Measurements from ENCODE around the gene RPP40. TPM values are rescaled to one million over a fixed set of nuclear protein-coding genes. Genes with fewer than 3 reads are reported as not detected.

Gene RPP40
- total RNA-seq, 2 donors from 2014 or later: 4.1 to 5.5 TPM

GRCh38 chr6:4969609-4970285 lies 34.1 kb downstream of the RPP40 start:
- H3K4me1 ChIP-seq (replicated peaks): no peaks in the 10 kb centered on the region
- DNase-seq (ENCODE audit: low spot score): no peak
- no peaks in the 10 kb centered on the region for H3K27me3 ChIP-seq (replicated peaks; ENCODE audit: insufficient read depth)
- no peaks in the 10 kb centered on the region for H3K9me3 ChIP-seq
- H3K36me3 ChIP-seq: no peaks in the 10 kb centered on the region
- TF ChIP-seq POLR2AphosphoS5 (IDR thresholded peaks at IDR 0.05) (no peak), POLR2A (IDR thresholded peaks at IDR 0.05) (no peak), CTCF (IDR thresholded peaks at IDR 0.05) (no peak)
- WGBS: 94% methylated on average over 8 of the region's 8 CpGs
- H3K27ac ChIP-seq: no peak overlapping the region
- intact Hi-C loops (cut with DNase I): no loop called here
- no peak overlapping the region for H3K4me3 ChIP-seq

GRCh38 chr6:4967301-4968030 lies 36.4 kb downstream of the RPP40 start:
- WGBS: 89% methylated on average over 5 of the region's 5 CpGs
- intact Hi-C loops (cut with DNase I): no loop called here
- no peak overlapping the region for H3K4me3 ChIP-seq
- no peak overlapping the region for H3K27ac ChIP-seq
- H3K9me3 ChIP-seq: no peaks in the 10 kb centered on the region
- no peaks in the 10 kb centered on the region for H3K4me1 ChIP-seq (replicated peaks)
- no peaks in the 10 kb centered on the region for H3K36me3 ChIP-seq
- no peak for TF ChIP-seq POLR2AphosphoS5 (IDR thresholded peaks at IDR 0.05)
- no peak for TF ChIP-seq CTCF (IDR thresholded peaks at IDR 0.05)
- no peak for DNase-seq (ENCODE audit: low spot score)
- H3K27me3 ChIP-seq (replicated peaks; ENCODE audit: insufficient read depth): no peaks in the 10 kb centered on the region

GRCh38 chr6:4965562-4966389 lies 38.1 kb downstream of the RPP40 start:
- Histone ChIP-seq H3K9me3 (no peaks in the 10 kb centered on the region), H3K4me3 (no peak overlapping the region), H3K4me1 (replicated peaks) (no peaks in the 10 kb centered on the region), H3K27ac (no peak overlapping the region), H3K36me3 (no peaks in the 10 kb centered on the region), H3K27me3 (replicated peaks; ENCODE audit: insufficient read depth) (no peaks in the 10 kb centered on the region)
- intact Hi-C loops (cut with DNase I): no loop called here
- TF ChIP-seq POLR2AphosphoS5 (IDR thresholded peaks at IDR 0.05): no peak
- no peak for TF ChIP-seq CTCF (IDR thresholded peaks at IDR 0.05)
- no peak for TF ChIP-seq POLR2A (IDR thresholded peaks at IDR 0.05)
- no peak for DNase-seq (ENCODE audit: low spot score)
- WGBS: 81% methylated on average over 8 of the region's 8 CpGs

- Histone ChIP-seq H3K4me1 (replicated peaks) (no peaks in the 10 kb centered on the region), H3K4me3 (no peak overlapping the region), H3K27ac (no peak overlapping the region), H3K36me3 (no peaks in the 10 kb centered on the region), H3K27me3 (replicated peaks; ENCODE audit: insufficient read depth) (no peaks in the 10 kb centered on the region), H3K9me3 (no peaks in the 10 kb centered on the region)
- TF ChIP-seq POLR2A (IDR thresholded peaks at IDR 0.05) (no peak), CTCF (IDR thresholded peaks at IDR 0.05) (no peak), POLR2AphosphoS5 (IDR thresholded peaks at IDR 0.05) (no peak)
- 63% methylated on average over 22 of the region's 22 CpGs for WGBS
- no peak for DNase-seq (ENCODE audit: low spot score)
- intact Hi-C loops (cut with DNase I): no loop called here
Observed at GRCh38 chr6:4964675-4965561, 38.9 kb downstream of the RPP40 start.

Data from prostate gland (tissue), 2 donors.